H4 (cell line): ENCODE data around the gene KRT27. TPM values are rescaled to one million over a fixed set of nuclear protein-coding genes. Genes with fewer than 3 reads are reported as not detected.

Source experiments
- DNase-seq: peaks from one replicate; pipeline ENCODE4 v3.0.0-alpha.2; 2015; ENCODE audit warnings: low spot score
- total RNA-seq: library from RNA; depleted of rRNA; stranded (reverse); fragments of >200 nt; shearing (Covaris generic); gene quantifications from 2 replicates; pipeline ENCODE4 v1.2.3, GENCODE V29; 2014

Gene KRT27
- total RNA-seq, 1 experiment from 2014 or later, result not detected

- DNase-seq, result no peak
Measured at GRCh38 chr17:40809721-40810421, 27.5 kb upstream of the KRT27 start.

DNA sequence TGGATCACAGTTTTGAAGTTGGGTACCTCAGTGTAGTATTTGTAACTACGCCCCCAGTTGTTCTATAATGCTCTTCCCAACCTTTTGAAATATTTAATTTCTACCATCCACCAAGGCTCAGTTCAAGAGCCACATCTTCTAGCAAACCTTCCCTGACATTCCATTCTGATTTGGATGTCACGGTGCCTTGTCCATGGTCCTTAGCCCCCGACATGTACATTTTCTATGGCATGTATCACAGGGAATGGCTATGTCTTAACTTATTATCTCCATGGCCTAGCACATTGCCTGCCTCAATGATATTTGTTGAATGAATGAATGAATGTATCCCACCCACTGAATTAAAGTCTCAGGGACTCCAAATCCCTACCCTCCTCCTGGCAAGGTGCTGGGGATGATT, 23.8 kb upstream of the KRT27 start:
- no peak for DNase-seq

GRCh38 chr17:40803617-40804082, 21.3 kb upstream of the KRT27 start:
- DNase-seq, result peak; percentile 70

GRCh38 chr17:40801157-40801556, 18.8 kb upstream of the KRT27 start:
- DNase-seq, result no peak

- no peak for DNase-seq
Measured at GRCh38 chr17:40800381-40800780, 18.0 kb upstream of the KRT27 start.

- DNase-seq, result no peak
Measured at GRCh38 chr17:40799859-40800258, 17.5 kb upstream of the KRT27 start, which contains the start of gene KRT28. Gene KRT28, minus strand, starts transcription at chr17:40799959. Its CDS starts 66 bp downstream, at chr17:40799893.

DNA sequence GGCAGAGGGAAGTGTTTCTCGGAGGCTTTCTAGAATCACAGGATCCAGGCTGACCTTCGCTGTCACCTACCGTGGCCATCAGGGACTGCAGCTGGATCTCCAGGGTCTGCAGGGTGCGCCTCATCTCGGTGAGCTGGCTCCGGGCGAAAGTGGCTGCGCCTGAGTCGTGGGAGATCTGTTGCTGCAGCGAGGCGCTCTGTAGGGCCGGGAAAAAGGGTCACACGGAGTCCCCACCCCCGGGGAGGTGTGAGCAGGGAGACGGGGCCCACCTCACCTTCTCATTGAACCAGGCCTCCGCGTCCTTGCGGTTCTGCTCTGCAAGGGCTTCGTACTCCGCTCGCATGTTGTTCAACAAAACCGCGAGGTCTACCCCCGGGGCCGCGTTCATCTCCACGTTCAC, 14.5 kb upstream of the KRT27 start:
- DNase-seq, result no peak

- no peak for DNase-seq
Measured at GRCh38 chr17:40795019-40795667, 12.8 kb upstream of the KRT27 start.

- DNase-seq, result no peak
Measured at GRCh38 chr17:40794466-40794865, 12.1 kb upstream of the KRT27 start.

- no peak for DNase-seq
Measured at GRCh38 chr17:40793832-40794231, 11.5 kb upstream of the KRT27 start.

GRCh38 chr17:40791787-40792436, 9.6 kb upstream of the KRT27 start:
- DNase-seq, result peak; percentile 25

DNA sequence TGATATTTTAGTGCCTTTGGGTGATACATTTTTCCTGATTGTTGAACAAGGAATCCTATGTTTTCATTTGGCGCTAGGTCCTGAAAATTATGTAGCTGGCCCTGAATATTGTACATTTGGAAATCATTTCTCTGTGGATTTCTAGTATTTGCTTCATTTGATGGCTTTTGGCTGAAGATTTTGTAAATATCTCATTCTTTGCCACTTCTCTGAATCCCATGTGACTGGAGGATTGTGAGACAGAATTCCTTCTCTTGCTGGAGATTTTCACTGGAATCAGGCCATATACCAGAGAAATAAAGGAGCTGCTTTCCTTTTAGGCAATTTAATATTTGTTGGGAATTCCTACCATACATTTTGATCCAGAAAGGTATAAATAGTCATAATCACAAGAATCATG, 8.8 kb upstream of the KRT27 start:
- DNase-seq, result no peak

DNA sequence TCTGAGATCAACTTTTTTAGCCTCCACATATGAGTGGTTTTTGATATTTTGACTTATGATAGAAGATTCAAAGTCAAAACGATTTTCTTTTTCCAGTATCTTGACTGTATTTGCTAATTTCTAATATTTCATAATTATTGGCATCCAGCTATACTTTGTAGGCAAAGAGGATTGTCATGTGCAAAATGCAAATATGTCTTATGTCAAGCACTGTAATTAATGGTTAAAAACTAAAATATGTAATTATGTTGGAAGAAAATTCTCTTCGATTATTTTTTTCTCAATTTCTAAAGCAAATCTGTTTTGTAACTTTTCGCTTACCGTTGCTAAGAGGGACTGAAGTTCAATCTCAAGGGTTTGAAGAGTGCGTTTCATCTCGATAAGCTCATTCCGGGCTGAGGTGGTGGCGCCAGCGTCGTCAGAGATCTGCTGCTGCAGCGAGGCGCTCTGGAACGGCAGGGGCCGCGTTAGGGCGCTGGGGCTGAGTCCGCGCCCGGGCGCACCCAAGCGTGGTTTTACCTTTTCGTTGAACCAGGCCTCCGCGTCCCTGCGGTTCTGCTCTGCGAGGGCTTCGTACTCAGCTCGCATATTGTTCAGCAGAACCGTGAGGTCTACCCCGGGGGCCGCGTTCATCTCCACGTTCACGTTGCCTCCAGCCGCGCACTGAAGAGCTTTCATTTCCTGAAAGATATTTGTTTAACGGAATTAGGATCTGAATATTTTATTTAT, 3.0 kb downstream of the KRT27 start:
- DNase-seq, result no peak

DNA sequence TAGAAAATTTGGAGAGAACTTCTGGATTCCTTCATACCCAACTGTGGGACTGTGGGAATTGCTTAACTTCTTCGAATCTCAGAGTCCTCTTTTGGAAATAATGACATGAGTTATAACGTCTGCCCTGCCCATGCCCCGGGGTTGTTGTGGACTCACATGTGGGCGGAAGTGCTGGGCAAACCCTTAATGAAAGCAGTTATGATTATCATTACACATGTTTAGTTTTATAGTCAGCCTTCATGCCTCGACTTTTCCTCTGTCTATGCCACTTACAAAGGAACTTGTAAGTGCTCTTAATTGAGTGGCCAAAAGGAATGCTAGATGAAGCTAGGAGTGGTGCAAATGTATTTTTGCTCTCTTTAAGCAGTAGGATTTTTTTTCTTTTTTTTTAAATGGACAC, 3.9 kb downstream of the KRT27 start:
- DNase-seq, result no peak

GRCh38 chr17:40777971-40778370, 4.4 kb downstream of the KRT27 start:
- no peak for DNase-seq

DNA sequence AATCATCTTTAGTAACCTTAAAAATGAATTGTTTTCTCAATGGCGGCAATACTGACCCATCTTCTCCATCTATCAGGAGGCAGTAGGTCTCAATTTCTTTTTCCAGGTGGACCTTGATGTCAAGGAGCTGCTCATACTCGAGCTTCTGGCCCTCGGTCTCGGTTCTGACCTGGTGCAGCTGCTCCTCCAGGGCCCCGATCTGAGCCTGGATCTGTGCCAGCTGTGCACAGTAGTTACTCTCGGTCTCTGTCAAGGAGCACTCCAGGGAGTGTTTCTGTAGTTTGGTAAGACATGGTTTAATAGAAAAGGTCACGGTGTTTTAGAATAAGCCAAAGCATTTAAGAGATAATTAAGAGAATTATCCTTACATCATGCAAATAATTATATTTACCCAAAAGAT, 4.9 kb downstream of the KRT27 start:
- no peak for DNase-seq

- DNase-seq, result no peak
Measured at GRCh38 chr17:40775945-40776344, 6.4 kb downstream of the KRT27 start.

DNA sequence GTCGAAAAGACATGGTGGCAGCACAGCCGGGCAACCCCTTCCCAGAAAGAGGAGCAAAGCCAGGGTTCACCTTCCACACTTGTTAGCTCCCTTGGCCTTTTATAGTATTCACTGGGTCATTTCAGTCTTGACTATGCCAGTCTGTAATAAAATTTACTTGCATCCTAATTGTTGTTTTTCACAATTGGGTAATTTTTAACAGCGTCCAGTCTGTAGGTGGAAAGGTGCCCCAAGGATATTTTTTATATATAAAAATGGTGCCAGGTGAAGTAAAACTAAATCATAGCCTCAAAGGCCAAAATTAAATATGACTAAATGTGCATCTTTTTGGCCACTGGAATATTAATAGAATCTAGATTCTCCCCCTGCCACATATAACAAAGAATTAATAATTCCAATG, 10.2 kb downstream of the KRT27 start, which contains the start of gene KRT26:
Gene KRT26, minus strand, starts transcription at position 101 of the 400 bp plus-strand sequence. Its CDS starts 88 bp downstream, at position 13.
- no peak for DNase-seq

- no peak for DNase-seq
Measured at GRCh38 chr17:40765657-40766056, 16.7 kb downstream of the KRT27 start.

GRCh38 chr17:40763752-40764151, 18.6 kb downstream of the KRT27 start:
- DNase-seq, result no peak

DNA sequence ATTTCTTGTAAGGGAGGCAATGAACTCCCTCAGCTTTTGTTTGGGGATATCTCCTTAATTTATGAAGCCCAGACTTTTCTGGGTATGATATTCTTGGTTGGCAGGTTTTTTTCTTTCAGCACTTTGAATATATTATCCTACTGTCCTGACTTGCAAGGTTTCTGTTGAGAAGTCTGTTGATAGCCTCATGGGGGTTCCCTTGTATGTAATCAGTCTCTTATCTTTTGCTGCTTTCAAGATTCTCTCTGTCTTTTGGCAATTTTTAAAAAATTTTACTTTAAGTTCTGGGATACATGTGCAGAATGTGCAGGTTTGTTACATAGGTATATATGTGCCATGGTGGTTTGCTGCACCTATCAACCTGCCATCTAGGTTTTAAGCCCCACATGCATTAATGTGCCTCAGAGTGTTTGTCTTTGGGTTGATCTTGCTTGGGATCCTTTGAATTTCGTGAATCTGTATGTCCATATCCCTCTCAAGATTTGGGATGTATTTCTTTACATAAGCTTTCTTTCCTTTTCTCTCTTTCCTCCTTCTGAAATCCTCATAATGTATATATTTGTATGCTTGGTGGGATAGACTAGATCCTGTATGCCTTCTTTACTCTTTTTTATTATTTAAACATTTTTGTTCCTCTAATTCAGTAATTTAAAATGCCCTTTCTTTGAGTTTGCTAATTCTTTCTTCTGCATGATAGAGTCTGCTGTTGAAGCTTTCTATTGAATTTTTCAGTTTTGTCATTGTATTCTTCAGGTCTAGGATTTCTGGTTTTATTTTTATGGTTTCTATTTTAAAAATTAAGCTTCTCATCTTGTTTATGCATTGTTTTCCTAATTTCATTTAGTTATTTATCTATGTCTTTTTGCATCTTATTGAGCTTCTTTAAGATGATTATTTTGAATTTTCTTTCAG, 22.0 kb downstream of the KRT27 start:
- no peak for DNase-seq
